ENCODE results near the gene MAN1A2.

DNA sequence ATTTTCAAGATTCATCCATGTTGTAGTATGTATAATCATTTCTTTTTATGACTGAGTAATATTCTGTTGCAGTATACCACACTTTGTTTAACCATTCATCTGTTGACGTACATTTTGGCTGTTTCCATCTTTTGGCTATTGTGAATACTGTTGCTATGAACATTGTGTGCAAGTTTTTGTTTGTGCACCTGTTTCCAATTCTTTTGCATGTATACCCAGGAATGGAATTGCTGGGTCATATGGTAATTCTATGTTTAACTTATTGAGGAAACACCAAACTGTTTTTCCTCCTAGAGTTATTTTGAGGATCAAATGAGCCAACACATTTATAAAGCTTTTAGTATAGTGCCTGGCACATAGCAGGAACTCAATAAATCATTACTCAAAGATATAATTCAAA is 49.2 kb upstream of the MAN1A2 start:
- TF ChIP-seq POLR2AphosphoS5 (IDR thresholded peaks at IDR 0.05) (no peak), POLR2A (IDR thresholded peaks at IDR 0.05) (no peak), EP300 (IDR thresholded peaks at IDR 0.05) (no peak)
- TF ChIP-seq, protein P1, sequence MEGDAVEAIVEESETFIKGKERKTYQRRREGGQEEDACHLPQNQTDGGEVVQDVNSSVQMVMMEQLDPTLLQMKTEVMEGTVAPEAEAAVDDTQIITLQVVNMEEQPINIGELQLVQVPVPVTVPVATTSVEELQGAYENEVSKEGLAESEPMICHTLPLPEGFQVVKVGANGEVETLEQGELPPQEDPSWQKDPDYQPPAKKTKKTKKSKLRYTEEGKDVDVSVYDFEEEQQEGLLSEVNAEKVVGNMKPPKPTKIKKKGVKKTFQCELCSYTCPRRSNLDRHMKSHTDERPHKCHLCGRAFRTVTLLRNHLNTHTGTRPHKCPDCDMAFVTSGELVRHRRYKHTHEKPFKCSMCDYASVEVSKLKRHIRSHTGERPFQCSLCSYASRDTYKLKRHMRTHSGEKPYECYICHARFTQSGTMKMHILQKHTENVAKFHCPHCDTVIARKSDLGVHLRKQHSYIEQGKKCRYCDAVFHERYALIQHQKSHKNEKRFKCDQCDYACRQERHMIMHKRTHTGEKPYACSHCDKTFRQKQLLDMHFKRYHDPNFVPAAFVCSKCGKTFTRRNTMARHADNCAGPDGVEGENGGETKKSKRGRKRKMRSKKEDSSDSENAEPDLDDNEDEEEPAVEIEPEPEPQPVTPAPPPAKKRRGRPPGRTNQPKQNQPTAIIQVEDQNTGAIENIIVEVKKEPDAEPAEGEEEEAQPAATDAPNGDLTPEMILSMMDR (IDR thresholded peaks at IDR 0.05): no peak
